Left lung (tissue), 10 donors: Measurements from ENCODE around the gene ATL1. TPM values are rescaled to one million over a fixed set of nuclear protein-coding genes. Genes with fewer than 3 reads are reported as not detected.

Experiments
- ATAC-seq: fragments of 200-7000 bp; cut with Tn5 transposase; one replicate; pipeline ENCODE4 v1.9.1; 2020; ENCODE audit warnings: moderate library complexity
- DNase-seq, 4 donors: peaks; one replicate each; pipeline ENCODE4 v3.0.0-alpha.2; 2013 to 2020
- H3K27ac ChIP-seq, 2 donors: fragments of 200-600 bp; sonication (generic) in 1 of 2; one replicate each; pipeline versions ENCODE4 v1.5.0 to v1.8.0; 2020 to 2021
- H3K27me3 ChIP-seq, 2 donors: fragments of 200-600 bp; sonication (generic) in 1 of 2; one replicate each; pipeline versions ENCODE4 v1.5.0 to v1.8.0; 2020 to 2021
- H3K36me3 ChIP-seq, 2 donors: fragments of 200-600 bp; sonication (generic) in 1 of 2; one replicate each; pipeline versions ENCODE4 v1.5.0 to v1.8.0; 2020 to 2021
- H3K4me1 ChIP-seq, 2 donors: fragments of 200-600 bp; one replicate each; pipeline ENCODE4 v1.8.0; 2021
- H3K4me3 ChIP-seq, 2 donors: fragments of 200-600 bp; sonication (generic) in 1 of 2; one replicate each; pipeline versions ENCODE4 v1.5.0 to v1.8.0; 2020 to 2021; ENCODE audit warnings: mild to moderate bottlenecking in 1 of 2
- H3K9me3 ChIP-seq, 2 donors: fragments of 200-600 bp; sonication (generic) in 1 of 2; one replicate each; pipeline versions ENCODE4 v1.5.0 to v1.8.0; 2020 to 2021
- CTCF ChIP-seq, 2 donors: fragments of 200-600 bp; sonication (generic) in 1 of 2; IDR thresholded peaks; one replicate each; pipeline versions ENCODE4 v1.5.0 to v1.8.0; 2021; ENCODE audit warnings: antibody characterized with exemption in 2 of 2
- intact Hi-C, 2 donors: fragments of 100-400 bp; cut with DNase I; formaldehyde crosslinking; loops; one replicate each; pipeline versions ENCODE4 v1.11.2 to v1.14.2; 2022
- polyA plus RNA-seq, 6 donors: library from polyadenylated mRNA; unstranded; fragments of 120-200 nt; gene quantifications; one replicate each; pipeline ENCODE4 v1.2.1, GENCODE V29; 2013; ENCODE audit not compliant: insufficient read length in 6 of 6
- total RNA-seq, 2 donors: library from RNA; stranded (reverse); fragmentation: NEBNext Ultra II Directional; extraction: Animal tissue kit (Norgen Biotek cat#: 25700); gene quantifications; one replicate each; pipeline ENCODE4 v1.2.1, GENCODE V29; 2021
- donor health status: DM: no; HTN: yes; CAD: no.
- donor health status: DM: no; HTN: no; CAD: no.

ATL1 gene
- total and polyA plus RNA-seq, 8 donors, result 5.4 to 10.8 (median 7.7) TPM

- H3K4me3 ChIP-seq, result no peak overlapping the region
- peaks cover 0 to 5% of the 10 kb centered on the region in 2 donors for H3K36me3 ChIP-seq
- DNase-seq (no peak), ATAC-seq (no peak)
- no peaks in the 10 kb centered on the region for H3K4me1 ChIP-seq
- H3K27me3 ChIP-seq, result no peaks in the 10 kb centered on the region
- no peak for TF ChIP-seq CTCF (IDR thresholded peaks at IDR 0.05)
- intact Hi-C loops, result no loop called here
- H3K9me3 ChIP-seq, result no peaks in the 10 kb centered on the region
- no peak overlapping the region for H3K27ac ChIP-seq
Measured at GRCh38 chr14:50633954-50634353, 74.0 kb downstream of the ATL1 start.

- DNase-seq, result no peak
- Histone ChIP-seq H3K36me3 (peaks cover 0 to 14% of the 10 kb centered on the region in 2 donors), H3K4me3 (no peak overlapping the region), H3K9me3 (no peaks in the 10 kb centered on the region), H3K27me3 (no peaks in the 10 kb centered on the region), H3K27ac (no peak overlapping the region), H3K4me1 (no peaks in the 10 kb centered on the region)
- TF ChIP-seq CTCF (IDR thresholded peaks at IDR 0.05), result no peak
- ATAC-seq, result no peak
- intact Hi-C loops, result no loop called here
Measured at GRCh38 chr14:50635141-50635540, 75.2 kb downstream of the ATL1 start.

GRCh38 chr14:50647282-50647681 lies 87.3 kb downstream of the ATL1 start:
- DNase-seq (no peak), ATAC-seq (no peak)
- TF ChIP-seq CTCF (IDR thresholded peaks at IDR 0.05), result no peak
- intact Hi-C loops, result no loop called here
- peaks cover 0 to 5% of the 10 kb centered on the region in 2 donors for H3K4me1 ChIP-seq
- peaks cover 0 to 5% of the 10 kb centered on the region in 2 donors for H3K36me3 ChIP-seq
- no peaks in the 10 kb centered on the region for H3K27me3 ChIP-seq
- no peaks in the 10 kb centered on the region for H3K9me3 ChIP-seq
- H3K4me3 ChIP-seq, result no peak overlapping the region
- H3K27ac ChIP-seq, result no peak overlapping the region

- no peak overlapping the region for H3K27ac ChIP-seq
- DNase-seq (no peak), ATAC-seq (no peak)
- TF ChIP-seq CTCF (IDR thresholded peaks at IDR 0.05), result no peak
- H3K27me3 ChIP-seq, result no peaks in the 10 kb centered on the region
- intact Hi-C loops, result no loop called here
- H3K4me1 ChIP-seq, result peaks cover 0 to 5% of the 10 kb centered on the region in 2 donors
- no peak overlapping the region for H3K4me3 ChIP-seq
- H3K36me3 ChIP-seq, result peaks cover 0 to 3% of the 10 kb centered on the region in 2 donors
- H3K9me3 ChIP-seq, result no peaks in the 10 kb centered on the region
Measured at GRCh38 chr14:50647753-50648152, 87.8 kb downstream of the ATL1 start.

- DNase-seq, result no peak
- no peak for ATAC-seq
- TF ChIP-seq CTCF (IDR thresholded peaks at IDR 0.05), result no peak
- Histone ChIP-seq H3K4me1 (peaks cover 0 to 5% of the 10 kb centered on the region in 2 donors), H3K36me3 (peaks cover 0 to 1% of the 10 kb centered on the region in 2 donors), H3K27me3 (no peaks in the 10 kb centered on the region), H3K4me3 (no peak overlapping the region), H3K9me3 (no peaks in the 10 kb centered on the region), H3K27ac (no peak overlapping the region)
- intact Hi-C loops, result no loop called here
Measured at GRCh38 chr14:50649691-50650090, 89.7 kb downstream of the ATL1 start.
